Heart right ventricle (tissue), 16 donors: ENCODE measurements around the gene CSNK2A1. TPM values are rescaled to one million over a fixed set of nuclear protein-coding genes. Genes with fewer than 3 reads are reported as not detected.
A peak's percentile ranks its signal among the peaks of the same experiment; 100 is the strongest.

Source experiments
- ATAC-seq, 8 donors: fragments of 200-7000 bp; cut with Tn5 transposase; one replicate each; pipeline ENCODE4 v1.9.1; 2020; ENCODE audit warnings: mild to moderate bottlenecking in 8 of 8, moderate library complexity in 8 of 8, moderate number of reproducible peaks in 1 of 8
- DNase-seq, 2 donors: peaks; one replicate each; pipeline ENCODE4 v3.0.0-alpha.2; 2020
- H3K27ac ChIP-seq, 10 donors: fragments of 200-600 bp; sonication (generic) in 2 of 10; one replicate each; pipeline versions ENCODE4 v1.5.0 to v1.8.0; 2020 to 2022; ENCODE audit warnings: mild to moderate bottlenecking in 3 of 10
- H3K27me3 ChIP-seq, 7 donors: fragments of 200-600 bp; one replicate each; pipeline ENCODE4 v1.8.0; 2021 to 2022; ENCODE audit warnings: mild to moderate bottlenecking in 2 of 7
- H3K36me3 ChIP-seq, 9 donors: fragments of 200-600 bp; sonication (generic) in 1 of 9; one replicate each; pipeline versions ENCODE4 v1.5.0 to v1.8.0; 2020 to 2022; ENCODE audit warnings: mild to moderate bottlenecking in 2 of 9
- H3K4me1 ChIP-seq, 9 donors: fragments of 200-600 bp; sonication (generic) in 1 of 9; one replicate each; pipeline versions ENCODE4 v1.5.0 to v1.8.0; 2020 to 2022; ENCODE audit warnings: mild to moderate bottlenecking in 4 of 9
- H3K4me3 ChIP-seq, 10 donors: fragments of 200-600 bp; sonication (generic) in 2 of 10; one replicate each; pipeline versions ENCODE4 v1.5.0 to v1.8.0; 2020 to 2022; ENCODE audit warnings: mild to moderate bottlenecking in 7 of 10, moderate library complexity in 2 of 10
- H3K9me3 ChIP-seq, 11 donors: fragments of 200-600 bp in 10 of 11; sonication (generic) in 2 of 11; one replicate each; pipeline versions ENCODE4 v1.5.0 to v1.8.0; 2013 to 2022; ENCODE audit warnings: mild to moderate bottlenecking in 2 of 11, control low read depth in 1 of 11, moderate library complexity in 1 of 11
- CTCF ChIP-seq, 9 donors: fragments of 200-600 bp; sonication (generic) in 2 of 9; IDR thresholded peaks; one replicate each; pipeline versions ENCODE4 v1.5.0 to v1.8.0; 2021 to 2022; ENCODE audit warnings: antibody characterized with exemption in 9 of 9, mild to moderate bottlenecking in 5 of 9, moderate library complexity in 1 of 9
- WGBS, 2 donors: extraction: QIAGEN DNeasy Blood & Tissue Kit; methylation state at CpG; one replicate each; pipeline ENCODE4 v1.1.7; 2013; ENCODE audit warnings: inconsistent platforms in 1 of 2; 5-methylcytosine and 5-hydroxymethylcytosine counted together
- intact Hi-C, 10 donors: fragments of 100-400 bp; cut with DNase I; formaldehyde crosslinking; loops; one replicate each; pipeline versions ENCODE4 v1.11.1 to v1.14.2; 2022
- polyA plus RNA-seq, 2 donors: library from polyadenylated mRNA; stranded (reverse); fragments of 200-250 nt; gene quantifications; one replicate each; pipeline ENCODE4 v1.2.3, GENCODE V29; 2013
- total RNA-seq, 10 donors: library from RNA; stranded (reverse); fragmentation: NEBNext Ultra II Directional in 3 of 10; extraction: Animal tissue kit (Norgen Biotek cat#: 25700) in 3 of 10; gene quantifications; one replicate each; pipeline versions ENCODE4 v1.2.1 to v1.2.4, GENCODE V29; 2021 to 2023
- donor health status: Arrhythmogenic right ventricular cardiomyopathy.
- donor health status: ischemic (EF 13 %, LVEDD 7.1; RV severe dilation, severe dysfunction).
- donor health status: healthy with polysubstance abuse.
- donor health status: DM: no; HTN: yes; CAD: no.
- donor health status: DM: no; HTN: no; CAD: no.
- donor health status: ischemic (EF 25% LVEDD 6.9; RV normal size, moderate dysfunction).
- donor health status: ischemic (EF 25% LVEDD 5.7; RV mildly dilated, moderate dysfunction).
- donor health status: healthy.
- donor health status: DM: yes; HTN: yes; CAD: no.
- donor health status: Ischemic cardiomyopathy.
- donor health status: ischemic (EF 35%, LVEDD 5.7; RV mildly dilated, moderate dysfunction).
- donor health status: nonischemic (EF 11% LVEDD 7.7; RV severe dilation, severe dysfunction).
- donor health status: DM: yes; HTN: yes; CAD: no.
- donor health status: PGD.
- donor health status: ischemic (EF 29% LVEDD 5.4; RV normal size, mild dysfunction).
- donor health status: nonischemic (EF 23%, LVEDD 6.1; RV moderate dilation, normal function).

The CSNK2A1 gene
- total and polyA plus RNA-seq, 12 donors = 21.4 to 137 (median 125) TPM

- no peaks in the 10 kb centered on the region for H3K9me3 ChIP-seq
- peak in 5 of 9 donors; percentile 17 to 47 (median 41) for TF ChIP-seq CTCF (IDR thresholded peaks at IDR 0.05)
- intact Hi-C loops = loop anchor here in 2 of 10 donors (5.0 to 10.0 kb wide), 3 partner anchors 55 to 110 kb away; partner anchors contain the start of gene RBCK1 (in 2 of the 2)
These were observed 81.2 kb downstream of the CSNK2A1 start, which contains the start of gene TBC1D20 for GRCh38 chr20:462199-462991. TSS of gene TBC1D20 (minus strand) at chr20:462533. CDS start at chr20:462405, 128 bp downstream.

DNA sequence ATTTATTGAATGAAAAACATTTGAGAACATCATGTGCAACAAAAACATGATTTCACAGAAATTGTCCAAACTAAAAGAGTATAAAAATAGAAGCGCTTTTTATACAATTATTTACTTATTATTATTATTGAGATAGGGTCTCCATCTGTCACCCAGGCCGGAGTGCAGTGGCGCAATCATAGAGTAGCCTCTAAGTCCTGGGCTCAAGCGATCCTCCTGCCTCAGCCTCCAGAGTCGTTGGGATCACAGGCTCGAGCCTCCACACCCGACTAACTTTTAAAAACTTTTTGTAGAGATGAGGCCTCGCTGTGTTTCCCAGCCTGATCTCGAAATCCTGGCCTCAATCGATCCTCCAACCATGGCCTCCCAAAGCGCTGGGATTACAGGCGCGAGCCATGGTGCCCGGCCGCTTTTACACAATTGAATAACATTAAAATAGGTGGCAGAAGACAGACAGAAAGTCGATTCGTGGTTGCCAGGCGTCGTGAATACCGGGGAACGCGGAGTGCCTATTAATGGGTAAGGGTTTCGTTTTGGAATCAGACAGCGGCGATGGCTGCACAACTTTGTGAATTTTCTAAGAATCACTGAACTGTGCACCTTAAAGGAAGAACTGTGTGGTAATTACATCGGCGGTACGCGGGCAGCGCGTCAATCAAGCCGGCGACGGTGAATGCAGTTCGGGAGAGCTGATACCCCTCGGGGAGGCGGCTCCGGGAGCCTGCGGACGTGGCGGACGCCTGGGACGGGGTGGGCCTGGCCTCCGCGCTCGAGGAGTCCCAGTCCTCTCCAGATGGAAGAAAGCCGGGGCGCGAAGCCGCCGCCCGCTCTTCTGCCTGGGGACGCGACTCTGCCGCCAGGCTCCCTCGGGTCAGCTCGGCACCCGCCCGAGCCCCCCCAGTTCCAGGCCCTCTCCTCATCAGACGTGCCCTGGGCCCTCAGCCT, 82.1 kb downstream of the CSNK2A1 start:
- H3K4me1 ChIP-seq = peaks cover 2 to 56% (median 43%) of the 10 kb centered on the region in 9 donors
- intact Hi-C loops = loop anchor here in 2 of 10 donors (2.0 to 10.0 kb wide), 4 partner anchors 17 to 109 kb away; partner anchors contain the start of gene RBCK1 (in 2 of the 2)
- peak overlapping the region; percentile 70 to 94 (median 86) for H3K4me3 ChIP-seq

More at GRCh38 chr20:462199-462991, 81.2 kb downstream of the CSNK2A1 start, which contains the start of gene TBC1D20:
- Histone ChIP-seq H3K36me3 (peaks cover 0 to 8% (median 0%) of the 10 kb centered on the region in 9 donors), H3K27ac (peak within 1 kb of the TSS; percentile 87 to 99 (median 94)), H3K4me3 (peak within 1 kb of the TSS; percentile 70 to 94 (median 86)), H3K4me1 (peaks cover 2 to 53% (median 40%) of the 10 kb centered on the region in 9 donors), H3K27me3 (no peaks in the 10 kb centered on the region)
- peak; percentile 83 to 87 for DNase-seq
- ATAC-seq = peak; percentile 96 to 99 (median 98)
- 0 to 1% methylated on average over 66 to 80 of the region's 80 CpGs for WGBS, 2 donors

DNA sequence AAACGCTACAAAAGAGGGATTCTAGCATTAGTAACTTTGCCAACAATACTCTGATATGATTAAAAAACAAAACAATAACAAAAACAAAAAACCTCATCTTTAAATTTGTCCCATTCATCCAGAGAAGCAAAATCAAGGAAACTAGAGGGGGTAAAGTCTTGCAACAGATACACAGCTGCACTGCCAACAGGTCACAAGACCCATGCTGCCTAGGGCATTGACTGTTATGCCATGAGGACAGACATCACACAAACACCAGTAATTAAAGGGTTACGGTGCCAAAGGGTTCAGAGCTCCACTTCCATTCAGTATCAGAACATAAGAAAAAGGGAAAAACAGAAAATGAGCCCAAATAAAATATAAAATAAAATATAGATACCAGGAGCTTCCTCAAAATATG, 82.9 kb downstream of the CSNK2A1 start:
- intact Hi-C loops = loop anchor here in 2 of 10 donors (2.0 to 10.0 kb wide), 4 partner anchors 16 to 108 kb away; partner anchors contain the start of gene RBCK1 (in 2 of the 2)

More for the DNA sequence above, 82.1 kb downstream of the CSNK2A1 start:
- WGBS, 2 donors = 9 to 11% methylated on average over 58 to 60 of the region's 60 CpGs
- H3K27ac ChIP-seq = peak overlapping the region; percentile 87 to 99 (median 94)
- ATAC-seq = peak; percentile 40 to 74 (median 53)
- peak; percentile 33 to 64 for DNase-seq
- no peaks in the 10 kb centered on the region for H3K9me3 ChIP-seq
- no peak for TF ChIP-seq CTCF (IDR thresholded peaks at IDR 0.05)
- H3K27me3 ChIP-seq = no peaks in the 10 kb centered on the region
- H3K36me3 ChIP-seq = peaks cover 0 to 10% (median 0%) of the 10 kb centered on the region in 9 donors

More for the DNA sequence above, 82.9 kb downstream of the CSNK2A1 start:
- Histone ChIP-seq H3K4me3 (peak overlapping the region in 7 of 10 donors; percentile 2 to 94 (median 92)), H3K36me3 (peaks cover 0 to 10% (median 0%) of the 10 kb centered on the region in 9 donors), H3K9me3 (no peaks in the 10 kb centered on the region), H3K4me1 (peaks cover 2 to 56% (median 43%) of the 10 kb centered on the region in 9 donors), H3K27ac (peak overlapping the region in 4 of 10 donors; percentile 18 to 91 (median 53)), H3K27me3 (no peaks in the 10 kb centered on the region)
- no peak for DNase-seq
- 41 to 49% methylated on average over 2 of the region's 2 CpGs for WGBS, 2 donors
- no peak for TF ChIP-seq CTCF (IDR thresholded peaks at IDR 0.05)
- ATAC-seq = no peak
